OCI-LY7 (cell line): ENCODE data around the gene EWSR1. TPM values are rescaled to one million over a fixed set of nuclear protein-coding genes. Genes with fewer than 3 reads are reported as not detected.

Experiments
- BruUV-seq: library from RNA; stranded (reverse); fragments of 400-500 nt; replicated peaks from 2 replicates; lab custom pipeline; 2021; lab: Mats Ljungman, UMichigan
- CTCF ChIA-PET: fragments of 300-600 bp; sonication (Branson Sonifier 250); formaldehyde crosslinking; loops from one replicate; lab custom pipeline; 2022; ENCODE audit warnings: antibody characterized with exemption; ENCODE audit not compliant: unreplicated experiment; lab: Charles Lee
- POLR2A ChIA-PET: fragments of 300-600 bp; sonication (Branson Sonifier 250); formaldehyde crosslinking; loops from one replicate; lab custom pipeline; 2022; ENCODE audit warnings: antibody characterized with exemption; lab: Charles Lee
- DNase-seq: peaks from one replicate; pipeline ENCODE4 v3.0.0-alpha.2; 2015; ENCODE audit warnings: low spot score
- H2AFZ ChIP-seq: fragments of 200-600 bp; sonication (generic), shearing (Covaris generic); 2 replicates; pipeline ENCODE4 v1.6.1; 2014; ENCODE audit warnings: mild to moderate bottlenecking, antibody characterized with exemption, low read length, moderate library complexity
- H3K27ac ChIP-seq: fragments of 200-600 bp; sonication (generic); 2 replicates; pipeline ENCODE4 v1.5.1; 2014; ENCODE audit warnings: mixed run types, low read depth, mild to moderate bottlenecking, moderate library complexity, low read length, inconsistent platforms; ENCODE audit not compliant: poor library complexity, severe bottlenecking
- H3K36me3 ChIP-seq: fragments of 200-600 bp; sonication (generic); 2 replicates; pipeline ENCODE4 v1.6.1; 2014; ENCODE audit warnings: mild to moderate bottlenecking, antibody characterized with exemption, low read length, moderate library complexity, mixed read lengths; ENCODE audit not compliant: insufficient read depth
- H3K4me1 ChIP-seq: fragments of 200-600 bp; sonication (generic); 2 replicates; pipeline ENCODE4 v1.5.1; 2014; ENCODE audit warnings: mild to moderate bottlenecking, low read length; ENCODE audit not compliant: insufficient read depth, poor library complexity, severe bottlenecking
- H3K4me2 ChIP-seq: fragments of 200-600 bp; sonication (generic); 2 replicates; pipeline ENCODE4 v1.6.1; 2014; ENCODE audit warnings: mild to moderate bottlenecking, low read length
- H3K4me3 ChIP-seq: fragments of 200-600 bp; sonication (generic); 2 replicates; pipeline ENCODE4 v1.5.1; 2014; ENCODE audit warnings: mild to moderate bottlenecking, low read depth, low read length; ENCODE audit not compliant: poor library complexity, severe bottlenecking
- H3K79me2 ChIP-seq: fragments of 200-600 bp; sonication (generic); 2 replicates; pipeline ENCODE4 v1.6.1; 2016; ENCODE audit warnings: low read depth, mild to moderate bottlenecking, low read length, moderate library complexity, mixed read lengths; ENCODE audit not compliant: insufficient read depth
- H3K9me2 ChIP-seq: fragments of 200-600 bp; sonication (generic); 2 replicates; pipeline ENCODE4 v1.6.1; 2016; ENCODE audit warnings: mild to moderate bottlenecking, low read length, mixed read lengths; ENCODE audit not compliant: insufficient read depth
- H3K9me3 ChIP-seq: fragments of 200-600 bp; sonication (generic); 2 replicates; pipeline ENCODE4 v1.6.1; 2014; ENCODE audit warnings: mild to moderate bottlenecking, mixed run types, low read length, mixed read lengths
- H4K20me1 ChIP-seq: fragments of 200-600 bp; sonication (generic); 2 replicates; pipeline ENCODE4 v1.6.1; 2014; ENCODE audit warnings: mild to moderate bottlenecking, antibody characterized with exemption, low read length, moderate library complexity, mixed read lengths; ENCODE audit not compliant: insufficient read depth
- EZH2phosphoT487 ChIP-seq: fragments of 200-600 bp; sonication (generic); IDR thresholded peaks from 2 replicates; pipeline ENCODE4 v1.6.1; 2018; ENCODE audit warnings: low read depth, borderline replicate concordance, mild to moderate bottlenecking, mixed run types, antibody characterized with exemption, low read length, moderate library complexity, mixed read lengths
- intact Hi-C: fragments of 100-400 bp; cut with micrococcal nuclease; formaldehyde crosslinking; loops from one replicate; pipeline ENCODE4 v1.10.0; 2022; ENCODE audit not compliant: unreplicated experiment
- total RNA-seq, 2 experiments: library from RNA; depleted of rRNA in 1 of 2; stranded (reverse); fragments of >200 nt in 1 of 2; shearing (Covaris generic) in 1 of 2; gene quantifications; 2 replicates each; pipeline ENCODE4 v1.2.3, GENCODE V29; 2014 to 2022
- TF ChIP-seq, protein P1 (sequence below): fragments of 200-600 bp; sonication (generic); conservative IDR thresholded peaks from 2 replicates; pipeline ENCODE4 v1.5.1; 2014; ENCODE audit warnings: mild to moderate bottlenecking, antibody characterized with exemption, low read length, moderate library complexity, mixed read lengths

EWSR1 gene
- total RNA-seq, 2 experiments from 2014 or later: 270 to 333 TPM

DNA sequence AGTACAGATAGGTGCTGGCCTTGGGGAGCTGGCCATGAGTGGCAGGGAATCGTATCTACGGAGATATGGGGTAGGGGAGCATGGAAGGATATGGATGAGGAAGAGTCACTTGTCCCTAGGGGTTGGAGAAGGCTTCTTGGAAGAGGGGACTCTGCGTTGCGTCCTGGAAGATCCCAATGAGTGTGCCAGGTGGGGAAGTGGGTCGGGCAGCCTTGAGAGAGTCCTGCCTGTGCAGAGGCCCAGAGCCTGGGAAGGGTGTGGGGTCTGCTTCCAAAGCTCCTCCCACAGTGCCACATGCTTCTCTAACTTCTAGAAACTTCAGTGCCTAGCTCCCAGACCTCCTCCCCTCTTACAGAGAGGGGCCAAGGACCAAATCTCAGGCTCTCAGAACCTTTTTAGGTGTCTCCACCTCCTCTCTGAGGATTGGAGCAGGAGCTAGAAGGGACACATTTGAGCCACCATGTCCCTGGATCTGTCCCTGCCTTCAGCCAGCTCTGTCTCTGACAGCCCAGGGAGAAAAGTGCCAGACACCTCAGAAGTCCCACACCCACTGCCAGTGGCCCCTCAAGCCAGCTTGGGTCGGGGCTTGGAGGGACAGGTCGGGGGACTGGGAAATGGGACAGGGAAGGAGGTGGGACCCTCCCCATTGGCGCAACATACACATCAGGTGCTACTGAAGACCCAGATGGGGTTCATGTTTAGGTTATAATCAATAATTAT, 11.3 kb upstream of the EWSR1 start:
- H3K4me3 ChIP-seq: no peak overlapping the region
- H3K79me2 ChIP-seq: no peaks in the 10 kb centered on the region
- BruUV-seq: no TSS peak
- TF ChIP-seq, protein P1, sequence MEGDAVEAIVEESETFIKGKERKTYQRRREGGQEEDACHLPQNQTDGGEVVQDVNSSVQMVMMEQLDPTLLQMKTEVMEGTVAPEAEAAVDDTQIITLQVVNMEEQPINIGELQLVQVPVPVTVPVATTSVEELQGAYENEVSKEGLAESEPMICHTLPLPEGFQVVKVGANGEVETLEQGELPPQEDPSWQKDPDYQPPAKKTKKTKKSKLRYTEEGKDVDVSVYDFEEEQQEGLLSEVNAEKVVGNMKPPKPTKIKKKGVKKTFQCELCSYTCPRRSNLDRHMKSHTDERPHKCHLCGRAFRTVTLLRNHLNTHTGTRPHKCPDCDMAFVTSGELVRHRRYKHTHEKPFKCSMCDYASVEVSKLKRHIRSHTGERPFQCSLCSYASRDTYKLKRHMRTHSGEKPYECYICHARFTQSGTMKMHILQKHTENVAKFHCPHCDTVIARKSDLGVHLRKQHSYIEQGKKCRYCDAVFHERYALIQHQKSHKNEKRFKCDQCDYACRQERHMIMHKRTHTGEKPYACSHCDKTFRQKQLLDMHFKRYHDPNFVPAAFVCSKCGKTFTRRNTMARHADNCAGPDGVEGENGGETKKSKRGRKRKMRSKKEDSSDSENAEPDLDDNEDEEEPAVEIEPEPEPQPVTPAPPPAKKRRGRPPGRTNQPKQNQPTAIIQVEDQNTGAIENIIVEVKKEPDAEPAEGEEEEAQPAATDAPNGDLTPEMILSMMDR: no peak
- TF ChIP-seq EZH2phosphoT487: no peak
- ChIA-PET POLR2A (no interaction called here), CTCF (no interaction called here)
- H3K4me1 ChIP-seq: no peaks in the 10 kb centered on the region
- no peaks in the 10 kb centered on the region for H3K9me3 ChIP-seq
- H3K36me3 ChIP-seq: no peaks in the 10 kb centered on the region
- DNase-seq: no peak
- no peaks in the 10 kb centered on the region for H3K9me2 ChIP-seq
- no peak overlapping the region for H2AFZ ChIP-seq
- intact Hi-C loops: no loop called here
- H3K4me2 ChIP-seq: no peak overlapping the region
- H3K27ac ChIP-seq: no peak overlapping the region
- no peaks in the 10 kb centered on the region for H4K20me1 ChIP-seq

DNA sequence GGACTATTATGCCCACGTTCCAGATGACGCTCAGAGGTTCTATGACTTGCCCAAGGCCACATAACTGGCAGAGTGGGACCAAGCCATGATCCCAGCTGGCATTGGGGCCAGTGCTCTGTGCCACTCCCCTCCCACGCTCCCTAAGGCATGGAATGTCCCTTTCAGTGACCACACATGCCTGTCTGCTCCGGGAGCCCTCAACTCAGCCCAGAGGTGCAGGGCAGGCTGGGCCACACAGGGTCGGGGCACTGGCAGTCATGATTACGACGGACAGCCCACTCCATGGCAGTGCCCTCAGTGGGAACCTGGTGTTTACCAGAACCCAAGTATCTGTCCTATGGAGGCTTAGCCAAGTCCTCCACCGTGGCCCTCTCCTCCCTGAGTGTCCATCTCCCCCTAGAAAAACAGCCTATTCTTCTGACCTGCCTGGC, 10.3 kb upstream of the EWSR1 start:
- intact Hi-C loops: no loop called here

More for the DNA sequence above, 10.3 kb upstream of the EWSR1 start:
- ChIA-PET CTCF (no interaction called here), POLR2A (no interaction called here)
- Histone ChIP-seq H2AFZ (no peak overlapping the region), H3K27ac (no peak overlapping the region), H3K9me3 (no peaks in the 10 kb centered on the region), H3K9me2 (no peaks in the 10 kb centered on the region), H4K20me1 (no peaks in the 10 kb centered on the region), H3K4me2 (no peak overlapping the region), H3K4me3 (no peak overlapping the region), H3K4me1 (no peaks in the 10 kb centered on the region), H3K36me3 (no peaks in the 10 kb centered on the region), H3K79me2 (no peaks in the 10 kb centered on the region)
- DNase-seq: no peak
- no TSS peak for BruUV-seq
- no peak for TF ChIP-seq EZH2phosphoT487
- TF ChIP-seq, protein P1: no peak
